K562 (cell line): Measurements from ENCODE around the gene SCRN3. TPM values are rescaled to one million over a fixed set of nuclear protein-coding genes. Genes with fewer than 3 reads are reported as not detected.

Experiments used
- ATAC-seq: fragments of 200-7000 bp; cut with Tn5 transposase; 3 replicates; pipeline ENCODE4 v1.9.1; 2020; ENCODE audit warnings: moderate library complexity
- BruUV-seq: library from RNA; stranded (reverse); fragments of 400-500 nt; replicated peaks from 2 replicates; lab custom pipeline; 2021; lab: Mats Ljungman, UMichigan
- CTCF ChIA-PET: fragments of 300-600 bp; formaldehyde crosslinking; extraction: SDS; loops from one replicate; lab custom pipeline; 2021; ENCODE audit warnings: low intra/inter-chr PET ratio; lab: Yijun Ruan, JAX
- POLR2A ChIA-PET: fragments of 300-600, 350-650 bp; sonication (Branson Sonifier 250); formaldehyde crosslinking; extraction: SDS; loops from one replicate; lab custom pipeline; 2021; ENCODE audit warnings: antibody characterized with exemption, inconsistent platforms; lab: Yijun Ruan, JAX
- DNase-seq, 4 experiments: peaks; one replicate each; pipeline versions ENCODE4 v3.0.0 to v3.0.0-alpha.2; 2011 to 2018; ENCODE audit warnings: low spot score in 3 of 4, mixed read lengths in 3 of 4; ENCODE audit errors: extremely low read depth in 1 of 4
- FAIRE-seq: peaks from 2 replicates; lab custom pipeline; 2011; peaks lifted over from hg19 to GRCh38; lab: Jason Lieb, UNC
- H2AFZ ChIP-seq: 2 replicates; pipeline ENCODE4 v1.6.0; 2011; ENCODE audit warnings: low read depth, low read length, control low read depth, inconsistent platforms
- H3K27ac ChIP-seq: fragments of 200-600 bp; 3 replicates; pipeline ENCODE4 v1.8.0; 2011; ENCODE audit warnings: low read depth, mild to moderate bottlenecking, control low read depth, inconsistent platforms, low read length, moderate library complexity, mixed read lengths; ENCODE audit errors: extremely low read depth
- H3K27me3 ChIP-seq, 2 experiments: fragments of 300-600 bp in 1 of 2; 2 replicates in 1 of 2; 3 replicates in 1 of 2; pipeline versions ENCODE4 v1.6.0 to v1.8.0; 2011; ENCODE audit warnings: inconsistent platforms in 2 of 2, low read length in 2 of 2, mild to moderate bottlenecking in 1 of 2, mixed read lengths in 1 of 2, moderate library complexity in 1 of 2; ENCODE audit not compliant: control insufficient read depth in 2 of 2, insufficient read depth in 2 of 2
- H3K36me3 ChIP-seq: fragments of 300-600 bp; 3 replicates; pipeline ENCODE4 v1.8.0; 2011; ENCODE audit warnings: mild to moderate bottlenecking, low read length, inconsistent platforms; ENCODE audit not compliant: control insufficient read depth, insufficient read depth
- H3K4me1 ChIP-seq, 2 experiments: fragments of 200-600 bp in 1 of 2; replicated peaks in 1 of 2; 2 replicates in 1 of 2; 3 replicates in 1 of 2; pipeline versions ENCODE4 v1.5.1 to v1.8.0; 2011; ENCODE audit warnings: inconsistent platforms in 2 of 2, low read length in 2 of 2, mild to moderate bottlenecking in 1 of 2, mixed read lengths in 1 of 2, moderate library complexity in 1 of 2; ENCODE audit not compliant: control insufficient read depth in 2 of 2, insufficient read depth in 2 of 2
- H3K4me2 ChIP-seq: 2 replicates; pipeline ENCODE4 v1.6.1; 2011; ENCODE audit warnings: low read length, control low read depth, inconsistent platforms, mixed read lengths; ENCODE audit not compliant: insufficient read depth
- H3K4me3 ChIP-seq: fragments of 200-600 bp; sonication (generic), shearing (Covaris generic); 2 replicates; pipeline ENCODE4 v1.5.1; 2016; ENCODE audit warnings: control low read depth, inconsistent platforms
- H3K79me2 ChIP-seq: fragments of 200-600 bp; 3 replicates; pipeline ENCODE4 v1.8.0; 2011; ENCODE audit warnings: low read length, inconsistent platforms; ENCODE audit not compliant: control insufficient read depth, insufficient read depth
- H3K9ac ChIP-seq, 2 experiments: 2 replicates each; pipeline versions ENCODE4 v1.6.0 to v1.6.1; 2011; ENCODE audit warnings: low read depth in 2 of 2, low read length in 2 of 2, control low read depth in 1 of 2, inconsistent platforms in 1 of 2, mild to moderate bottlenecking in 1 of 2, mixed read lengths in 1 of 2; ENCODE audit not compliant: insufficient read depth in 1 of 2
- H3K9me1 ChIP-seq: one replicate; pipeline ENCODE4 v1.6.0; 2011; ENCODE audit warnings: inconsistent platforms, mild to moderate bottlenecking, low read length, moderate library complexity; ENCODE audit not compliant: control insufficient read depth, insufficient read depth
- H3K9me3 ChIP-seq: replicated peaks from 2 replicates; pipeline ENCODE4 v1.5.1; 2011; ENCODE audit warnings: low read depth, low read length, inconsistent platforms; ENCODE audit not compliant: control insufficient read depth, insufficient read depth
- H4K20me1 ChIP-seq: replicated peaks from 2 replicates; pipeline ENCODE4 v1.6.1; 2011; ENCODE audit warnings: low read length, inconsistent platforms, mixed read lengths; ENCODE audit not compliant: control insufficient read depth, insufficient read depth
- CBX2 ChIP-seq: fragments of 200-600 bp; sonication (generic); IDR thresholded peaks from one replicate; pipeline ENCODE4 v1.6.1; 2012; ENCODE audit warnings: mild to moderate bottlenecking, low read length, inconsistent platforms; ENCODE audit not compliant: insufficient read depth, poor library complexity, severe bottlenecking
- IFI16 ChIP-seq: fragments of 250-450 bp; sonication (Bioruptor Pico); IDR thresholded peaks from 2 replicates; pipeline ENCODE4 v2.1.2; 2022; ENCODE audit warnings: mild to moderate bottlenecking, inconsistent platforms
- MBD2 ChIP-seq: sonication (generic); IDR thresholded peaks from 2 replicates; pipeline ENCODE4 v1.6.1; 2016; ENCODE audit warnings: low read depth, borderline replicate concordance
- PHTF2 ChIP-seq: fragments of 250-450 bp; sonication (Bioruptor Pico); IDR thresholded peaks from 2 replicates; pipeline ENCODE4 v1.5.0; 2021; ENCODE audit warnings: mild to moderate bottlenecking
- STAT6 ChIP-seq: sonication (generic); formaldehyde crosslinking; IDR thresholded peaks from 2 replicates; pipeline ENCODE4 v1.8.1; 2023; ENCODE audit warnings: mild to moderate bottlenecking, missing genetic modification reagents
- WGBS: fragments of 100-300 bp; shearing (Covaris generic); methylation state at CpG from one replicate; pipeline ENCODE4 v1.1.6; 2016; ENCODE audit warnings: low coverage, mixed read lengths; ENCODE audit not compliant: insufficient coverage; ENCODE audit errors: missing lambda C conversion rate; 5-methylcytosine and 5-hydroxymethylcytosine counted together
- in situ Hi-C: fragments of 300-500 bp; cut with MboI; formaldehyde crosslinking; loops from 4 replicates; pipeline ENCODE4 v1.15.0; 2018; ENCODE audit warnings: inconsistent platforms, mixed read lengths
- intact Hi-C: fragments of 100-400 bp; cut with micrococcal nuclease; formaldehyde crosslinking; loops from 2 replicates; pipeline ENCODE4 v1.14.2; 2022
- polyA plus RNA-seq, 8 experiments: library from polyadenylated mRNA; depleted of rRNA in 4 of 8; stranded (reverse) in 5 of 8; unstranded in 3 of 8; fragments of >200 nt; fragmentation: Nextera tagmentation in 2 of 8; fragmentation: Illumina TruSeq in 1 of 8; extraction: Ambion mirVana in 2 of 8; extraction: Trizol in 1 of 8; gene quantifications; 2 replicates each; pipeline versions ENCODE4 v1.2.1 to v1.2.3, GENCODE V29; 2011 to 2014; ENCODE audit warnings: inconsistent platforms in 1 of 8, missing spikeins in 1 of 8
- total RNA-seq, 7 experiments: library from RNA; depleted of rRNA in 6 of 7; stranded (reverse); fragments of >200 nt in 6 of 7; fragmentation: Illumina TruSeq in 2 of 7; extraction: Trizol in 2 of 7; gene quantifications; 2 replicates each; pipeline versions ENCODE4 v1.2.1 to v1.2.3, GENCODE V29; 2011 to 2021; ENCODE audit warnings: low replicate concordance in 1 of 7
- TF ChIP-seq, protein P1 (sequence below): fragments of 200-800 bp; sonication (Bioruptor generic); IDR thresholded peaks from 2 replicates; pipeline ENCODE4 v1.6.1; 2016; ENCODE audit warnings: missing genetic modification characterization, missing compliant biosample characterization

SCRN3 gene
- total and polyA plus RNA-seq, 9 of the 15 experiments (the other 6 are each of a cell fraction or from before 2014, with no cell fraction given) = 7.7 to 21.8 (median 20.0) TPM

GRCh38 chr2:174362949-174363348, 32.6 kb upstream of the SCRN3 start:
- ChIA-PET POLR2A (no interaction called here), CTCF (no interaction called here)
- in situ Hi-C loops = no loop called here
- Histone ChIP-seq H3K9ac (no peak overlapping the region), H3K4me3 (no peak overlapping the region), H3K27ac (no peak overlapping the region), H2AFZ (no peak overlapping the region), H3K4me2 (no peak overlapping the region), H3K9me3 (no peaks in the 10 kb centered on the region), H3K79me2 (no peaks in the 10 kb centered on the region), H3K4me1 (no peaks in the 10 kb centered on the region), H4K20me1 (no peaks in the 10 kb centered on the region), H3K9me1 (no peaks in the 10 kb centered on the region), H3K27me3 (no peaks in the 10 kb centered on the region), H3K36me3 (peaks cover 2% of the 10 kb centered on the region; the same call in 2 of the 3 replicates)
- intact Hi-C loops = no loop called here
- DNase-seq = no peak
- ATAC-seq = no peak
- BruUV-seq = no TSS peak
- no peak for FAIRE-seq
- 29% methylated on average over 1 of the region's 1 CpG for WGBS
- TF ChIP-seq PHTF2 (CRISPR knock-in tag) = no peak
- TF ChIP-seq CBX2 = no peak
- TF ChIP-seq STAT6 (CRISPR knock-in tag) = no peak
- no peak for TF ChIP-seq IFI16 (CRISPR knock-in tag)
- TF ChIP-seq, protein P1, sequence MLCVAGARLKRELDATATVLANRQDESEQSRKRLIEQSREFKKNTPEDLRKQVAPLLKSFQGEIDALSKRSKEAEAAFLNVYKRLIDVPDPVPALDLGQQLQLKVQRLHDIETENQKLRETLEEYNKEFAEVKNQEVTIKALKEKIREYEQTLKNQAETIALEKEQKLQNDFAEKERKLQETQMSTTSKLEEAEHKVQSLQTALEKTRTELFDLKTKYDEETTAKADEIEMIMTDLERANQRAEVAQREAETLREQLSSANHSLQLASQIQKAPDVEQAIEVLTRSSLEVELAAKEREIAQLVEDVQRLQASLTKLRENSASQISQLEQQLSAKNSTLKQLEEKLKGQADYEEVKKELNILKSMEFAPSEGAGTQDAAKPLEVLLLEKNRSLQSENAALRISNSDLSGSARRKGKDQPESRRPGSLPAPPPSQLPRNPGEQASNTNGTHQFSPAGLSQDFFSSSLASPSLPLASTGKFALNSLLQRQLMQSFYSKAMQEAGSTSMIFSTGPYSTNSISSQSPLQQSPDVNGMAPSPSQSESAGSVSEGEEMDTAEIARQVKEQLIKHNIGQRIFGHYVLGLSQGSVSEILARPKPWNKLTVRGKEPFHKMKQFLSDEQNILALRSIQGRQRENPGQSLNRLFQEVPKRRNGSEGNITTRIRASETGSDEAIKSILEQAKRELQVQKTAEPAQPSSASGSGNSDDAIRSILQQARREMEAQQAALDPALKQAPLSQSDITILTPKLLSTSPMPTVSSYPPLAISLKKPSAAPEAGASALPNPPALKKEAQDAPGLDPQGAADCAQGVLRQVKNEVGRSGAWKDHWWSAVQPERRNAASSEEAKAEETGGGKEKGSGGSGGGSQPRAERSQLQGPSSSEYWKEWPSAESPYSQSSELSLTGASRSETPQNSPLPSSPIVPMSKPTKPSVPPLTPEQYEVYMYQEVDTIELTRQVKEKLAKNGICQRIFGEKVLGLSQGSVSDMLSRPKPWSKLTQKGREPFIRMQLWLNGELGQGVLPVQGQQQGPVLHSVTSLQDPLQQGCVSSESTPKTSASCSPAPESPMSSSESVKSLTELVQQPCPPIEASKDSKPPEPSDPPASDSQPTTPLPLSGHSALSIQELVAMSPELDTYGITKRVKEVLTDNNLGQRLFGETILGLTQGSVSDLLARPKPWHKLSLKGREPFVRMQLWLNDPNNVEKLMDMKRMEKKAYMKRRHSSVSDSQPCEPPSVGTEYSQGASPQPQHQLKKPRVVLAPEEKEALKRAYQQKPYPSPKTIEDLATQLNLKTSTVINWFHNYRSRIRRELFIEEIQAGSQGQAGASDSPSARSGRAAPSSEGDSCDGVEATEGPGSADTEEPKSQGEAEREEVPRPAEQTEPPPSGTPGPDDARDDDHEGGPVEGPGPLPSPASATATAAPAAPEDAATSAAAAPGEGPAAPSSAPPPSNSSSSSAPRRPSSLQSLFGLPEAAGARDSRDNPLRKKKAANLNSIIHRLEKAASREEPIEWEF (CRISPR knock-in tag) = no peak
- TF ChIP-seq MBD2 = no peak
